GM12865 (cell line): Measurements from ENCODE around the gene NSUN4.
"Not testable (repeated sequence)": the region's sequence is repeated elsewhere in the genome, so short reads cannot be mapped to it uniquely, and the experiment has no call there.

ENCODE experiments used
- DNase-seq: peaks from one replicate; pipeline ENCODE4 v3.0.0; 2010; ENCODE audit warnings: low read depth
- H3K4me3 ChIP-seq: 2 replicates; pipeline ENCODE4 v1.5.1; 2011; ENCODE audit warnings: mild to moderate bottlenecking, low read depth, low read length, control low read depth
- TF ChIP-seq, protein P1 (sequence below): IDR thresholded peaks from 2 replicates; pipeline ENCODE4 v1.5.1; 2011; ENCODE audit warnings: low read length, control low read depth, low read depth, inconsistent platforms; ENCODE audit not compliant: insufficient read depth; ENCODE audit errors: missing control alignments

Gene NSUN4

DNA sequence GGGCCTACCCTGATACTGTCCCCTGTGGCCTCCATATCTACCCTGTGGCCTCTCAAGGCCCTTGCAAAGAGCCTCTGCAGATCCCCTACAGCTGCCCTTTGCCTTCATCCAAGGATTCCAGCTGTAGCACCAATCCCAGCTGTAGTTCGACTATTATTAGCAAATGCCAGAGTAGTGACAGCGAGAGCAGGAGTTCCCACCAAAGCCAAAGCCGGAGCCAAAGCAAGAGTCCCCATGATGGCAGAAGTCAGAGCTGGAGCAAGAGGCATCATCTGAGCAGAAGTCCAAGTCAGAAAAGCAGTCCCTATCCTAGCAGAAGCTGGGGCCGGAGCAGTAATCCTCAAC, 2.7 kb downstream of the NSUN4 start:
- no peak for DNase-seq
- TF ChIP-seq, protein P1, sequence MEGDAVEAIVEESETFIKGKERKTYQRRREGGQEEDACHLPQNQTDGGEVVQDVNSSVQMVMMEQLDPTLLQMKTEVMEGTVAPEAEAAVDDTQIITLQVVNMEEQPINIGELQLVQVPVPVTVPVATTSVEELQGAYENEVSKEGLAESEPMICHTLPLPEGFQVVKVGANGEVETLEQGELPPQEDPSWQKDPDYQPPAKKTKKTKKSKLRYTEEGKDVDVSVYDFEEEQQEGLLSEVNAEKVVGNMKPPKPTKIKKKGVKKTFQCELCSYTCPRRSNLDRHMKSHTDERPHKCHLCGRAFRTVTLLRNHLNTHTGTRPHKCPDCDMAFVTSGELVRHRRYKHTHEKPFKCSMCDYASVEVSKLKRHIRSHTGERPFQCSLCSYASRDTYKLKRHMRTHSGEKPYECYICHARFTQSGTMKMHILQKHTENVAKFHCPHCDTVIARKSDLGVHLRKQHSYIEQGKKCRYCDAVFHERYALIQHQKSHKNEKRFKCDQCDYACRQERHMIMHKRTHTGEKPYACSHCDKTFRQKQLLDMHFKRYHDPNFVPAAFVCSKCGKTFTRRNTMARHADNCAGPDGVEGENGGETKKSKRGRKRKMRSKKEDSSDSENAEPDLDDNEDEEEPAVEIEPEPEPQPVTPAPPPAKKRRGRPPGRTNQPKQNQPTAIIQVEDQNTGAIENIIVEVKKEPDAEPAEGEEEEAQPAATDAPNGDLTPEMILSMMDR = no peak

DNA sequence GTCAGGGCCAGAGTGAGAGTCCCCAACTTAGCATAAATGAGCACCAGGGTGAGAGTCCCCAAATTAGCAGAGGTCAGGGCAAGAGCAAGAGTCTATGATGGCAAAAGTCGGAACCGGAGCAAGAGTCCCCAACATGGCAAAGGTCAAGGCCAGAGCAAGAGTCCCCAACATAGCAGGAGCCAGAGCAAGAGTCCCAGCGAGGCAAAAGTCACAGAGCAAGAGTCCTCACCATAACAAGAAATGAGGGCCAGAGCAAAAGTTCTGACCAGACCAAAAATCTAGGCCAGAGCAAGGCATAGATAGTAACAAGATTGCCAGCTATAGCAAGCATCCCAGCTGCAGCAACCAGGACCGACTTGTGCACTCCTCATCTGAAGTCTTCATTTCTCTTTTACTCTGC, 3.1 kb downstream of the NSUN4 start:
- H3K4me3 ChIP-seq = no peak overlapping the region
- no peak for DNase-seq
- TF ChIP-seq, protein P1 = no peak

More for the DNA sequence above, 2.7 kb downstream of the NSUN4 start:
- no peak overlapping the region for H3K4me3 ChIP-seq

- DNase-seq = no peak
- no peak overlapping the region for H3K4me3 ChIP-seq
- TF ChIP-seq, protein P1 = no peak
Observed at GRCh38 chr1:46344481-46344880, 3.9 kb downstream of the NSUN4 start.

DNA sequence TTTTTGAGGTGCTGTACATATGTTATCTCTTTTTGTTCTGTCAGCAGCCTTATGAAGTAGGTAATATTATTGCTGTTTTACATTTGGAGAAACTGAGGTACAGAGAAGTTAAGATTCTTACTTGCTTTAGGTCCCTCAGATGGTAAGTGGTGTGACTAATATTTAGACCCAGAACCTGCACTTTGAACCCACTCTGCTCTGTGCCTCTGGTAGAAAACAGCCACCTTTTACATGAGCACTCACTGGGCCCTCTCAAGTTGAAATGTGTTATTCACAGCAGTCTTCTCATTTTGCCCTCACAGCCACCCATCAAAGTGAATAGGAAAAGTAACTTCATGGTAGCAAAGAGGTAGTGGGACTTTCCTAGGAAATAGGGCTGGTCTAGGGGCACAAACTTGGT, 4.7 kb downstream of the NSUN4 start:
- TF ChIP-seq, protein P1 = no peak
- no peak overlapping the region for H3K4me3 ChIP-seq
- no peak for DNase-seq

GRCh38 chr1:46352363-46352762, 11.8 kb downstream of the NSUN4 start:
- no peak for DNase-seq
- H3K4me3 ChIP-seq = no peak overlapping the region
- TF ChIP-seq, protein P1 = no peak

- H3K4me3 ChIP-seq, DNase-seq: not testable (repeated sequence)
Observed at GRCh38 chr1:46355920-46356319, 15.3 kb downstream of the NSUN4 start.

- DNase-seq = no peak
- TF ChIP-seq, protein P1 = no peak
- H3K4me3 ChIP-seq = no peak overlapping the region
Observed at GRCh38 chr1:46362158-46362557, 21.6 kb downstream of the NSUN4 start.

DNA sequence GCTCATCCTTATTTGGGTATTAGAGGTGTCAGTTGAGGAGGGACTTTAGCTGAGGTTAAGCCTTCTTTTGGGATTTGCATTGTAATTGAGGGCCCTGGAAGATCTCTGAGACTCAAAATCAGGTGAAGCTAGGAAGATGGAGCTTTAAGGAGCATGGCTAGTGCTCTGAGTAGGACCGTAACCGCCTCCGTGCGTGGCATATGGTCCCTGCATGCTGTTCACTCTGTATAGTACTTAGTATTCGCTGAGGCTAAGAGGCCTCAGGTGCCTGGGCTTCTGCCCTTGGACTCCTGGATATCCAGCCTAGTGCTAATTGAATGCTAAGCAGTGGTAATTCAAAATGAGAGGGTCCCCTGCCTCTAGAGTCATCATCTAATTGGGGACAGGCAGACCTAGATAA, 22.5 kb downstream of the NSUN4 start:
- H3K4me3 ChIP-seq = no peak overlapping the region
- TF ChIP-seq, protein P1 = no peak
- DNase-seq = no peak
